ENCODE measurements around the gene VPS37D.

- TF ChIP-seq EP300 (IDR thresholded peaks at IDR 0.05) (no peak), POLR2A (IDR thresholded peaks at IDR 0.05; ENCODE audit: low read depth) (no peak), POLR2AphosphoS5 (IDR thresholded peaks at IDR 0.05) (peak in 1 of 2 donors; percentile 20)
- TF ChIP-seq, protein P1, sequence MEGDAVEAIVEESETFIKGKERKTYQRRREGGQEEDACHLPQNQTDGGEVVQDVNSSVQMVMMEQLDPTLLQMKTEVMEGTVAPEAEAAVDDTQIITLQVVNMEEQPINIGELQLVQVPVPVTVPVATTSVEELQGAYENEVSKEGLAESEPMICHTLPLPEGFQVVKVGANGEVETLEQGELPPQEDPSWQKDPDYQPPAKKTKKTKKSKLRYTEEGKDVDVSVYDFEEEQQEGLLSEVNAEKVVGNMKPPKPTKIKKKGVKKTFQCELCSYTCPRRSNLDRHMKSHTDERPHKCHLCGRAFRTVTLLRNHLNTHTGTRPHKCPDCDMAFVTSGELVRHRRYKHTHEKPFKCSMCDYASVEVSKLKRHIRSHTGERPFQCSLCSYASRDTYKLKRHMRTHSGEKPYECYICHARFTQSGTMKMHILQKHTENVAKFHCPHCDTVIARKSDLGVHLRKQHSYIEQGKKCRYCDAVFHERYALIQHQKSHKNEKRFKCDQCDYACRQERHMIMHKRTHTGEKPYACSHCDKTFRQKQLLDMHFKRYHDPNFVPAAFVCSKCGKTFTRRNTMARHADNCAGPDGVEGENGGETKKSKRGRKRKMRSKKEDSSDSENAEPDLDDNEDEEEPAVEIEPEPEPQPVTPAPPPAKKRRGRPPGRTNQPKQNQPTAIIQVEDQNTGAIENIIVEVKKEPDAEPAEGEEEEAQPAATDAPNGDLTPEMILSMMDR (IDR thresholded peaks at IDR 0.05), result no peak
Observed at GRCh38 chr7:73721377-73721817, 53.8 kb downstream of the VPS37D start.
